ENCODE data around the gene SH2D6.
A peak's percentile ranks its signal among the peaks of the same experiment; 100 is the strongest.

GRCh38 chr2:85390941-85391669, 27.4 kb upstream of the SH2D6 start:
- TF ChIP-seq CTCF (IDR thresholded peaks at IDR 0.05) (peak; percentile 58), ZFX (IDR thresholded peaks at IDR 0.05; ENCODE audit: borderline replicate concordance) (no peak)

Measured in 22Rv1 (cell line).